ENCODE results near the gene MCF2L.

The MCF2L gene

DNA sequence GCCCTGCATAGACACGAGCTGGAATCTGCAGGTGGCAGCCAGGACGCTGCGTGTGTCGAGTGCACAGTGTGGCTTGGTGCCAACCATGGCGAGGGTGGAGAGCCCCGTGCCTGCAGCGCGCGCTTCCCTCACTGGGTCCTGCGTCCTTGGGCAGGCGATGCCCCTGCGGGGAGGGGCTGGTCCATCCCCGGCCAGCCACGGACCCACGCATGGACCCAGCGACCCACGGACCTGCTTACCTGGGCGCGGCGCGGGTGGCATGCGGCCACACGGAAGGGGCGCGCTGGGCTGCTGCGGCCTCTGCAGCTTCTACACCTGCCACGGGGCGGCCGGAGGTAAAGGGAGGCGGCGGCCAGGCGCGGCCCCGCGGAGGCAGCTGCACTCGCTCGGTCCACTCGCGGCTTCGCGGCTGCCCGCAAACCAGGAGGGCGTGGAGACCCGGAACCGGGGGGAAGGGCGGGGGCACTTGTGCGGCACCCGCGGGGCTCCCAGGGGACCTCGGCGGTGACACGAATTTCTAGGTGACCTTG lies 569 bp upstream of the MCF2L start:
- no peaks in the 10 kb centered on the region for H3K4me1 ChIP-seq (ENCODE audit: control insufficient read depth, insufficient read depth, low read length)
- H3K9me3 ChIP-seq (ENCODE audit: control insufficient read depth, insufficient read depth, low read length), result peaks cover 6% of the 10 kb centered on the region
- H3K4me3 ChIP-seq (ENCODE audit: low read depth, low read length), result peak overlapping the region; percentile 63
- peaks cover 7% of the 10 kb centered on the region for H3K27me3 ChIP-seq (ENCODE audit: control insufficient read depth, insufficient read depth, low read length)
- H3K36me3 ChIP-seq (ENCODE audit: control insufficient read depth, insufficient read depth, low read length), result peaks cover 4% of the 10 kb centered on the region
- H3K9ac ChIP-seq (ENCODE audit: low read depth, low read length), result no peak overlapping the region

DNA sequence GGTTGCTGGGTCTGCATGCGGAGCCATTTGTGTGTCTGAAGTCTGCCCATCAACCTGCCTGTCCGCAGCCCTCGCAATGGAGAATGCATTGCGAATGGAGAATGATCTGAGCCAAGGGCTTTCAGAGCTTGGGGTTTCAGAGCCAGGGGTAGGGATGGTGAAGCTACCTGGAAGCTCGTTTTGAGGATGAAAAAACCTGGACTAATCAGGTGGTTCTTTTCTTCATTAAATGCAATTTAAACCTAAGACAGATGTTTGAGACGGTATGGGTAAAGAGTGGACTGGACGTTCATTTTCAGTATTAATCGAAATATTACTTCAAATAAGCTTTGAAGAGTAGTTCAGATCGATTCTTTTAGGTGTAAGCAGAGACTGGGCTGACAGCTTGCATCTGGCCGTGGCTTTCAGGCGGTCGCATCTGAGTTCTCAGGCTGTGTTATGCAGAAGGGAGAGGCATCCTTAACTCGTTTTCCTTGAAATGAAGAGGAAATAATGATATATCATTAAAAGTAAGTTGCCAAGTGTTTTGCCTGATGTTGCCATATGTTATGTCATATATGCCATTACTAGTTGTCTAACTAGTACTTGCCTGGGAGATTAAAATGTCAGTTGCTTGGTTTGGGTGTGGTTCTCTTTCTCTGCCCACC lies 801 bp downstream of the MCF2L start:
- Histone ChIP-seq H3K9me3 (ENCODE audit: control insufficient read depth, insufficient read depth, low read length) (peaks cover 6% of the 10 kb centered on the region), H3K27me3 (ENCODE audit: control insufficient read depth, insufficient read depth, low read length) (peaks cover 7% of the 10 kb centered on the region), H3K36me3 (ENCODE audit: control insufficient read depth, insufficient read depth, low read length) (peaks cover 4% of the 10 kb centered on the region), H3K4me1 (ENCODE audit: control insufficient read depth, insufficient read depth, low read length) (no peaks in the 10 kb centered on the region), H3K9ac (ENCODE audit: low read depth, low read length) (no peak overlapping the region), H3K4me3 (ENCODE audit: low read depth, low read length) (peak overlapping the region; percentile 45)

DNA sequence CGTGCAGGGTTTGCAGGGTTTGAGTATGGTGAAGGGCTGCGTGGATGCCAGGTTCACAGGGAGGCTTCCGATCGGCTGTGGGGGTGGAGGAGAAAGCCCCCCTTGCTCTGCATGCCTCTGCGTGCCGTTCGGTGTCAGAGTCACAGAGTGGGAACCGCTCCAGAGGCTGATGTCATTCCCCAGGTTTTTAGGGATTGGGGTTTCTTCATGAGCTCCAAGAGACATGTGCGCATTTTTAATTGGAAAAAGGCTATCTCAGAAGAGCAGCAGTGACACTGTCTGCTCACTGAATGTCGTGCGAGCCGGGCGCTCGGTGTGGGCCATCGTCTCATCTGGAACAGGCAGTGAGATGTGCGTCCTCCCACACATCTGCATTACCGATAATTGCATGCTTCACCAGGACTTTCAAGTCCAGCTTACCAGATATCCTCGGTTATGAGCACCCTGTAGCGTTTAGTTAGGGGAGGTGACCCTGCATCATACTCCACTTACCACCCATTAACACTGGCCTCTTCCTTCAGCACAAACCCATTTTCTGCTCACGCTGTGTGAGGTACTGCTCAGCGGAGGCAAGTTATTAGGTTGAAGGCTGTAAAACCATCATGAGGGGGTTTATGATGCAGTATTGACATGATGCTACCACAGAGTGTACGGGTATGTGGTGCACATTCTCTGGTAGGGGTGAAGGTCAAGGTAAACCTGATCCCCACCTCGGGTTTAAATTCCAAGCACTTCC lies 1.7 kb downstream of the MCF2L start:
- H3K9ac ChIP-seq (ENCODE audit: low read depth, low read length), result no peak overlapping the region
- H3K4me3 ChIP-seq (ENCODE audit: low read depth, low read length), result no peak overlapping the region
- peaks cover 6% of the 10 kb centered on the region for H3K9me3 ChIP-seq (ENCODE audit: control insufficient read depth, insufficient read depth, low read length)
- peaks cover 4% of the 10 kb centered on the region for H3K36me3 ChIP-seq (ENCODE audit: control insufficient read depth, insufficient read depth, low read length)
- peaks cover 7% of the 10 kb centered on the region for H3K27me3 ChIP-seq (ENCODE audit: control insufficient read depth, insufficient read depth, low read length)
- no peaks in the 10 kb centered on the region for H3K4me1 ChIP-seq (ENCODE audit: control insufficient read depth, insufficient read depth, low read length)

DNA sequence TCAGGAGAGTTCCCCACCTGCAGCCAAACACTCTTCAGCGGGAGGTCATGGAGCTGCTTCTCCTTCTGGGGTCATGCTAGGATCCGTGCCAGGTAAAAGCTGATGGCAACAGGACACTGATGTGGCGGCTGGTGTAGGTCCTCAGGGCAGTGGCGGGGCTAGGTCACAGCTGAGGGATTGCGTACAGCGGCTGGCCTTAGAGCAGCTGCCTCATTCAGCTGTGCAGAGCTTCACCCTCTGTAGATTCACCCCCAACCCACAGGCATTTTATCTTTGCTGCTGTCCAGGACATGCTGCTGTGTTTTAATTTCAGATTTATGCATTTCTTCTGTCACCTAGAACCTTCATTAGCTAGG lies 2.3 kb downstream of the MCF2L start:
- Histone ChIP-seq H3K9ac (ENCODE audit: low read depth, low read length) (no peak overlapping the region), H3K27me3 (ENCODE audit: control insufficient read depth, insufficient read depth, low read length) (peaks cover 7% of the 10 kb centered on the region), H3K36me3 (ENCODE audit: control insufficient read depth, insufficient read depth, low read length) (peaks cover 4% of the 10 kb centered on the region), H3K4me1 (ENCODE audit: control insufficient read depth, insufficient read depth, low read length) (no peaks in the 10 kb centered on the region), H3K4me3 (ENCODE audit: low read depth, low read length) (no peak overlapping the region), H3K9me3 (ENCODE audit: control insufficient read depth, insufficient read depth, low read length) (peaks cover 6% of the 10 kb centered on the region)

DNA sequence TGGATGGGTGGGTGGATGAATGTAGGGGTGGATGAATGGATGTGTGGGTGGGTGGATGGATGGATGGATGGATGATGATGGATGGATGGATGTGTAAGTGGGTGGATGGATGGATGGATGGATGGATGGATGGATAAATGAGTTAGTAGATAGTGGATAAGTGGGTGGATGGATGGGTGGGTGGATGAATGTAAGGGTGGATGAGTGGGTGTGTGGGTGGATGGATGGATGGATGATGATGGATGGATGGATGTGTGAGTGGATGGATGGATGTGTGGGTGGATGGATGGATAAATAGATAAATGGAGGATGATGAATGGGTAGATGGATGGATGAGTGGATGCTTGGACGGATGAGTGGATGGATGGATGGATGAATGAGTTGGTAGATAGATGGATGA lies 3.2 kb downstream of the MCF2L start:
- Histone ChIP-seq H3K36me3 (ENCODE audit: control insufficient read depth, insufficient read depth, low read length) (peaks cover 4% of the 10 kb centered on the region), H3K4me1 (ENCODE audit: control insufficient read depth, insufficient read depth, low read length) (no peaks in the 10 kb centered on the region), H3K4me3 (ENCODE audit: low read depth, low read length) (no peak overlapping the region), H3K27me3 (ENCODE audit: control insufficient read depth, insufficient read depth, low read length) (peaks cover 7% of the 10 kb centered on the region), H3K9ac (ENCODE audit: low read depth, low read length) (no peak overlapping the region), H3K9me3 (ENCODE audit: control insufficient read depth, insufficient read depth, low read length) (peaks cover 6% of the 10 kb centered on the region)

DNA sequence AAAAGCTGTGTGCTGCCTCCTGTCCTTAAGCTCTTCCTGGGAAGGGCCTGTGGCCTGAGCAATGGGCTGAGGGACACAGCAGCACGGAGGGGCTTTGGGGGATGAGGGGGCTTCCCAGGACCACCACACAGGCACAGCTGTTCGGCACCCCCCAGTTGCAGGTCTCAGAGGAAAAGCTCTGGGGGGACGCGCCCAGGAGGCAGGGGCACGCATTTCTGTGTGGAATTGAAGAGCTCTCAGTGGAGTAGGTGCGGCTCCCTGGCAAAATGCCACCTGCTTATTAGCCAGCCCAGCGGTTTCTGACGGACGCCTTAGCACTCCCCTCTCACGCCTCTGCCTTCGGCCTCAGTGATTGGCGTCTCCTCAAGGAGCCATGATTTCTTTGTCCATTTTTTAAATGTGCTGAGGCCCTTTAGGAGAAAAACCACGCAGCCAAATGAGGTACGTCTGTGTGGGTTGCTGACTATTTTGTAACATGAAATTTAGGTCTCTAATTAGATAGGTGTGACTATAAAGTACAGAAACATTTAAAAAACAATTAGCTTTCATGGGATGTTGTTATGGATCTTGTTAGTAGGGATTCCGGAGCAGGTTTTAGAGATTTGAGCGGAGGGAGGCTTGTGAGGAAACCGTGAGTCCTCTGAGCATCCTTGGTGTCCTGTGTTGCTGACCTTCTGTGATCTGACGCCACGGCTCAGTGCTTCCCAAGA lies 4.0 kb downstream of the MCF2L start:
- peaks cover 7% of the 10 kb centered on the region for H3K27me3 ChIP-seq (ENCODE audit: control insufficient read depth, insufficient read depth, low read length)
- peaks cover 6% of the 10 kb centered on the region for H3K9me3 ChIP-seq (ENCODE audit: control insufficient read depth, insufficient read depth, low read length)
- no peaks in the 10 kb centered on the region for H3K4me1 ChIP-seq (ENCODE audit: control insufficient read depth, insufficient read depth, low read length)
- H3K36me3 ChIP-seq (ENCODE audit: control insufficient read depth, insufficient read depth, low read length), result peaks cover 4% of the 10 kb centered on the region
- H3K4me3 ChIP-seq (ENCODE audit: low read depth, low read length), result no peak overlapping the region
- no peak overlapping the region for H3K9ac ChIP-seq (ENCODE audit: low read depth, low read length)

DNA sequence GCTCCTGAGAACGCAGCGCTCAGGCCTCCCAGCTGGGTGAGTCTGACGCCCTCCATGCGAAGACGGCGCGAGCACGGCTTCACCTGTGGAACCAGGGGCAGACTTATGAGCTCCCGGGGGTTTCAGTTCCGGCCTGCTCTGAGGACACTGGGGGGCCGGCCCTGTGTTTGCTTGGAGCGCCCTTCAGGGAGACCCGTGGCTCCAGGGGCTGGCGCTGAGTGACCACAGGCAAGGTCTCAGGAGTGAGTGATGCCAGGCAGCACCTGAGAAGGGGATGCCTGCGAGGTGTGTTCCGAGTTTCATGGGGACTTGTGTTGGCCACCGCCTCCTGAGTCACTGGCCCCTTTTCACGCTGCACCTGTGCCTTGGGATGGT lies 4.5 kb downstream of the MCF2L start:
- Histone ChIP-seq H3K9ac (ENCODE audit: low read depth, low read length) (no peak overlapping the region), H3K4me3 (ENCODE audit: low read depth, low read length) (no peak overlapping the region), H3K27me3 (ENCODE audit: control insufficient read depth, insufficient read depth, low read length) (peaks cover 7% of the 10 kb centered on the region), H3K36me3 (ENCODE audit: control insufficient read depth, insufficient read depth, low read length) (peaks cover 4% of the 10 kb centered on the region), H3K9me3 (ENCODE audit: control insufficient read depth, insufficient read depth, low read length) (peaks cover 6% of the 10 kb centered on the region), H3K4me1 (ENCODE audit: control insufficient read depth, insufficient read depth, low read length) (no peaks in the 10 kb centered on the region)

DNA sequence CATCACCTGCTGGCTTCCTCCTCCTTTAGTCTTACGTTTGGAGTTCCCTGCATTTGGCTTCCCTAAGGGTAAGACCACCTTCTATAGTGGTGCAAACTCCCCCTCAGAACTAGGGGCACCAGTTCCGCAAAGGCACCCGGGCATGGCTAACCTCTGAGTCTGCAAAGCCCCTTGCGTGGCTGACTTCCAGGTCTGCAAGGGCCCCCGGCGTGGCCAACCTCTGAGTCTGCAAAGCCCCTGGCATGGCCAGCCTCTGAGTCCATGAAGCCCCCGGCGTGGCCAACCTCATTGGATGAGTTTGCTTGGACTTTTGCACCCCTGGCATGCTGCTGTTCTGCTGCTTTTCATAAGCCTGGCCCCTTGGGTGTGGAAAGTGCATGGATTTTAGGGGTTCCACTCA lies 5.1 kb downstream of the MCF2L start:
- H3K4me3 ChIP-seq (ENCODE audit: low read depth, low read length), result no peak overlapping the region
- no peaks in the 10 kb centered on the region for H3K4me1 ChIP-seq (ENCODE audit: control insufficient read depth, insufficient read depth, low read length)
- no peak overlapping the region for H3K9ac ChIP-seq (ENCODE audit: low read depth, low read length)
- H3K27me3 ChIP-seq (ENCODE audit: control insufficient read depth, insufficient read depth, low read length), result peaks cover 7% of the 10 kb centered on the region
- peaks cover 6% of the 10 kb centered on the region for H3K9me3 ChIP-seq (ENCODE audit: control insufficient read depth, insufficient read depth, low read length)
- peaks cover 4% of the 10 kb centered on the region for H3K36me3 ChIP-seq (ENCODE audit: control insufficient read depth, insufficient read depth, low read length)

DNA sequence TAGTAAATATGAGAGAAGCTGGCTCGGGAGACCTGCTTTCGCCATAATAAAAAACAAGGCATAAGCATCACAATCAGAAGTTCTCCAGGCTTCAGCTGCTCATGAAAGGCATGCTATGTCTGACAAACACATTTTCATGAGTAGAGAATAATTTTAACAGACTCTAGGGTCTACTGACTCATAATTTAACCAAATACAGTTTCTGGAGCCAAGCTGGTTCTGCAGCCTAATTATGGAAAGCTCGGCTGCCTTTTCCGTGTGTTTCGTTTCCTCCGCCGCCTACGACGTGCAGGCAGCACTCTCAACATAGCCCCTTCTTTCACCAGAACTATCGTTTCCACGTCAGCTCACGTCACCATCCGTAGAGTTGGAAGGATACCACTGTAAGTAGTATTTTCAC lies 5.7 kb downstream of the MCF2L start:
- Histone ChIP-seq H3K27me3 (ENCODE audit: control insufficient read depth, insufficient read depth, low read length) (peaks cover 7% of the 10 kb centered on the region), H3K4me3 (ENCODE audit: low read depth, low read length) (no peak overlapping the region), H3K4me1 (ENCODE audit: control insufficient read depth, insufficient read depth, low read length) (no peaks in the 10 kb centered on the region), H3K9ac (ENCODE audit: low read depth, low read length) (no peak overlapping the region), H3K9me3 (ENCODE audit: control insufficient read depth, insufficient read depth, low read length) (peaks cover 6% of the 10 kb centered on the region), H3K36me3 (ENCODE audit: control insufficient read depth, insufficient read depth, low read length) (peaks cover 4% of the 10 kb centered on the region)

DNA sequence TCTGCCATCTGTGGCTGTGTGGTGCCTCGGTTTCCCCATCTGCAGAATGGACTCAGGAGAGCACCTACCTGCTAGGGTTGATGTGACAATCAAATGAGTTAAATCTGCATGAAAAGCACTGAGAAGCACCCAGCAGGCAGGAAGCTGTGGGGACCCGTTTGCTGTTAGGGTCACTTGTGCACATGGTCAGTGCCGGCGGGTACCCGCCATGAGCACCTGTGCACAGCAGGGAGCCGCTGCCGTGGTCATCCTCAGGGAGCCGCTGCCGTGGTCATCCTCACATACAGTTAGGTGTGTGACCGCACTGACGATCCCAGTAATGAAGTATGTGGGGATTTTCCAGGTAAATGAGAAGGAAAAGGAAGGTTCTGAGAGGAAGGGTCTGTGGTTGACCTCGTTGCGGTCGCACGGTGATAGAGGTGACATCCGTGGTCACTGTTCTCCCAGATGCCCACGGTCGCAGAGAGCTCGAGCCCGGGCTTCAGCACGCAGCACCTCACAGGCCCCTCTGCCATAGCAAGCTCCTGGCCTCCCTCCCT lies 6.5 kb downstream of the MCF2L start:
- Histone ChIP-seq H3K36me3 (ENCODE audit: control insufficient read depth, insufficient read depth, low read length) (peaks cover 4% of the 10 kb centered on the region), H3K4me1 (ENCODE audit: control insufficient read depth, insufficient read depth, low read length) (no peaks in the 10 kb centered on the region), H3K4me3 (ENCODE audit: low read depth, low read length) (no peak overlapping the region), H3K27me3 (ENCODE audit: control insufficient read depth, insufficient read depth, low read length) (peaks cover under 1% of the 10 kb centered on the region), H3K9me3 (ENCODE audit: control insufficient read depth, insufficient read depth, low read length) (peaks cover 6% of the 10 kb centered on the region), H3K9ac (ENCODE audit: low read depth, low read length) (no peak overlapping the region)

DNA sequence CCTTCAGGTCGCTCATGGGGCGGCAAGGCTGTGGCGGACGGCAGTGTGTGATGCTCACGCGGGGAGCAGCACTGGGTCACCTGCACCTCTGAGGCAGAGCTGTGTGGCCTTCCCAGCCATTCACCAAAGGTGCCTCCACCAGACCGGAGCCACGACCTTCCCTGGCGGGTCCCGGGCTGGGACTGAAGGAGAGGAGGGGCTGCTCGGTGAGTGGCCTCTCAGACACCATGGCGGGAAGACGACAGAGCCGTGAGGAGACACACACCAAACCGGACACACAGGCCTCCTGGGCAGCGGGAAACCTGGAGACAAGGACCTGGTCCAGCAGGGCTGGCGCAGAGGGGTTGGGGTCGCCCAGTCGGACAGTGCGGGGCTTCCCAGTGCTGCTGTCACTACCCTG lies 7.5 kb downstream of the MCF2L start:
- no peak overlapping the region for H3K4me3 ChIP-seq (ENCODE audit: low read depth, low read length)
- peaks cover 4% of the 10 kb centered on the region for H3K9me3 ChIP-seq (ENCODE audit: control insufficient read depth, insufficient read depth, low read length)
- H3K27me3 ChIP-seq (ENCODE audit: control insufficient read depth, insufficient read depth, low read length), result no peaks in the 10 kb centered on the region
- H3K4me1 ChIP-seq (ENCODE audit: control insufficient read depth, insufficient read depth, low read length), result no peaks in the 10 kb centered on the region
- H3K9ac ChIP-seq (ENCODE audit: low read depth, low read length), result no peak overlapping the region
- no peaks in the 10 kb centered on the region for H3K36me3 ChIP-seq (ENCODE audit: control insufficient read depth, insufficient read depth, low read length)
